HepG2 (cell line): ENCODE results near the gene RPS6KC1. TPM values are rescaled to one million over a fixed set of nuclear protein-coding genes. Genes with fewer than 3 reads are reported as not detected.

Source experiments
- CREB1 ChIP-seq, 2 experiments: fragments of 450-650 bp in 1 of 2; IDR thresholded peaks; 2 replicates each; pipeline ENCODE4 v1.6.1; 2016 to 2017; ENCODE audit warnings: control low read depth in 1 of 2, mild to moderate bottlenecking in 1 of 2, missing compliant biosample characterization in 1 of 2, missing genetic modification characterization in 1 of 2
- CTCF ChIP-seq: sonication (generic); formaldehyde crosslinking; IDR thresholded peaks from 2 replicates; pipeline ENCODE4 v1.5.0; 2020; ENCODE audit warnings: mild to moderate bottlenecking, missing genetic modification reagents, moderate library complexity
- FOXA3 ChIP-seq: IDR thresholded peaks from 2 replicates; pipeline ENCODE4 v1.6.1; 2016; ENCODE audit warnings: missing genetic modification reagents, missing compliant biosample characterization
- FOXO1 ChIP-seq: sonication (generic); formaldehyde crosslinking; IDR thresholded peaks from 2 replicates; pipeline ENCODE4 v1.4.0; 2020; ENCODE audit warnings: missing genetic modification reagents
- IRF1 ChIP-seq: sonication (generic); formaldehyde crosslinking; IDR thresholded peaks from 2 replicates; pipeline ENCODE4 v1.4.0; 2020; ENCODE audit warnings: low read depth, mild to moderate bottlenecking, missing genetic modification reagents
- MYNN ChIP-seq: sonication (generic); formaldehyde crosslinking; IDR thresholded peaks from 2 replicates; pipeline ENCODE4 v1.4.0; 2020; ENCODE audit warnings: mild to moderate bottlenecking, low read depth, missing genetic modification reagents
- RFXANK ChIP-seq: IDR thresholded peaks from 2 replicates; pipeline ENCODE4 v1.6.1; 2016
- SRSF9 ChIP-seq: fragments of 200-400 bp; formaldehyde crosslinking; IDR thresholded peaks from 2 replicates; pipeline ENCODE4 v1.6.1; 2018; ENCODE audit warnings: borderline replicate concordance, mild to moderate bottlenecking, low read depth, low read length; ENCODE audit not compliant: insufficient read depth, poor library complexity, severe bottlenecking
- TEAD3 ChIP-seq: optimal IDR thresholded peaks from 2 replicates; pipeline ENCODE3; 2016; ENCODE audit warnings: borderline replicate concordance
- ZNF326 ChIP-seq: sonication (generic); formaldehyde crosslinking; IDR thresholded peaks from 2 replicates; pipeline ENCODE4 v1.4.0; 2020; ENCODE audit warnings: missing genetic modification reagents, borderline replicate concordance
- ZNF33B ChIP-seq: sonication (generic); formaldehyde crosslinking; IDR thresholded peaks from 2 replicates; pipeline ENCODE4 v1.5.1; 2020; ENCODE audit warnings: mild to moderate bottlenecking, missing genetic modification reagents
- ZNF513 ChIP-seq: sonication (generic); formaldehyde crosslinking; conservative IDR thresholded peaks from 2 replicates; pipeline ENCODE4 v1.5.0; 2020; ENCODE audit warnings: missing genetic modification reagents
- ZNF766 ChIP-seq: sonication (generic); formaldehyde crosslinking; IDR thresholded peaks from 2 replicates; pipeline ENCODE4 v1.5.0; 2020; ENCODE audit warnings: missing genetic modification reagents, borderline replicate concordance
- ZNF775 ChIP-seq: sonication (generic); formaldehyde crosslinking; IDR thresholded peaks from 2 replicates; pipeline ENCODE4 v1.4.0; 2020; ENCODE audit warnings: missing genetic modification reagents, mild to moderate bottlenecking, moderate library complexity, borderline replicate concordance
- polyA plus RNA-seq, 8 experiments: library from polyadenylated mRNA; depleted of rRNA in 3 of 8; stranded (reverse) in 7 of 8; unstranded in 1 of 8; fragments of >200 nt; fragmentation: Illumina TruSeq in 4 of 8; extraction: Trizol in 4 of 8; gene quantifications; 2 replicates each; pipeline versions ENCODE4 v1.2.1 to v1.2.3, GENCODE V29; 2011 to 2016; ENCODE audit warnings: low read depth in 4 of 8, missing spikeins in 1 of 8, mixed read lengths in 1 of 8; ENCODE audit not compliant: insufficient read depth in 1 of 8
- total RNA-seq, 5 experiments: library from RNA; depleted of rRNA; stranded (reverse); fragments of >200 nt; fragmentation: Illumina TruSeq; extraction: Trizol; gene quantifications; 2 replicates each; pipeline ENCODE4 v1.2.3, GENCODE V29; 2016; ENCODE audit warnings: low read depth in 1 of 5
- TF ChIP-seq, protein P1 (sequence below): sonication (generic); formaldehyde crosslinking; IDR thresholded peaks from 2 replicates; pipeline ENCODE4 v1.5.1; 2020; ENCODE audit warnings: mild to moderate bottlenecking, missing genetic modification reagents, borderline replicate concordance
- TF ChIP-seq, protein P2 (sequence below): sonication (generic); formaldehyde crosslinking; IDR thresholded peaks from 2 replicates; pipeline ENCODE4 v1.4.0; 2020; ENCODE audit warnings: missing genetic modification reagents, borderline replicate concordance

The RPS6KC1 gene
- total and polyA plus RNA-seq, 2 of the 13 experiments (the other 11 are each of a cell fraction or from before 2014, with no cell fraction given) = 11.0 to 25.2 TPM

- TF ChIP-seq, protein P1, sequence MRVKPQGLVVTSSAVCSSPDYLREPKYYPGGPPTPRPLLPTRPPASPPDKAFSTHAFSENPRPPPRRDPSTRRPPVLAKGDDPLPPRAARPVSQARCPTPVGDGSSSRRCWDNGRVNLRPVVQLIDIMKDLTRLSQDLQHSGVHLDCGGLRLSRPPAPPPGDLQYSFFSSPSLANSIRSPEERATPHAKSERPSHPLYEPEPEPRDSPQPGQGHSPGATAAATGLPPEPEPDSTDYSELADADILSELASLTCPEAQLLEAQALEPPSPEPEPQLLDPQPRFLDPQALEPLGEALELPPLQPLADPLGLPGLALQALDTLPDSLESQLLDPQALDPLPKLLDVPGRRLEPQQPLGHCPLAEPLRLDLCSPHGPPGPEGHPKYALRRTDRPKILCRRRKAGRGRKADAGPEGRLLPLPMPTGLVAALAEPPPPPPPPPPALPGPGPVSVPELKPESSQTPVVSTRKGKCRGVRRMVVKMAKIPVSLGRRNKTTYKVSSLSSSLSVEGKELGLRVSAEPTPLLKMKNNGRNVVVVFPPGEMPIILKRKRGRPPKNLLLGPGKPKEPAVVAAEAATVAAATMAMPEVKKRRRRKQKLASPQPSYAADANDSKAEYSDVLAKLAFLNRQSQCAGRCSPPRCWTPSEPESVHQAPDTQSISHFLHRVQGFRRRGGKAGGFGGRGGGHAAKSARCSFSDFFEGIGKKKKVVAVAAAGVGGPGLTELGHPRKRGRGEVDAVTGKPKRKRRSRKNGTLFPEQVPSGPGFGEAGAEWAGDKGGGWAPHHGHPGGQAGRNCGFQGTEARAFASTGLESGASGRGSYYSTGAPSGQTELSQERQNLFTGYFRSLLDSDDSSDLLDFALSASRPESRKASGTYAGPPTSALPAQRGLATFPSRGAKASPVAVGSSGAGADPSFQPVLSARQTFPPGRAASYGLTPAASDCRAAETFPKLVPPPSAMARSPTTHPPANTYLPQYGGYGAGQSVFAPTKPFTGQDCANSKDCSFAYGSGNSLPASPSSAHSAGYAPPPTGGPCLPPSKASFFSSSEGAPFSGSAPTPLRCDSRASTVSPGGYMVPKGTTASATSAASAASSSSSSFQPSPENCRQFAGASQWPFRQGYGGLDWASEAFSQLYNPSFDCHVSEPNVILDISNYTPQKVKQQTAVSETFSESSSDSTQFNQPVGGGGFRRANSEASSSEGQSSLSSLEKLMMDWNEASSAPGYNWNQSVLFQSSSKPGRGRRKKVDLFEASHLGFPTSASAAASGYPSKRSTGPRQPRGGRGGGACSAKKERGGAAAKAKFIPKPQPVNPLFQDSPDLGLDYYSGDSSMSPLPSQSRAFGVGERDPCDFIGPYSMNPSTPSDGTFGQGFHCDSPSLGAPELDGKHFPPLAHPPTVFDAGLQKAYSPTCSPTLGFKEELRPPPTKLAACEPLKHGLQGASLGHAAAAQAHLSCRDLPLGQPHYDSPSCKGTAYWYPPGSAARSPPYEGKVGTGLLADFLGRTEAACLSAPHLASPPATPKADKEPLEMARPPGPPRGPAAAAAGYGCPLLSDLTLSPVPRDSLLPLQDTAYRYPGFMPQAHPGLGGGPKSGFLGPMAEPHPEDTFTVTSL (CRISPR knock-in tag) = peak; percentile 94; the same call in 1 of the 2 replicates
- no peak for TF ChIP-seq ZNF326 (CRISPR knock-in tag)
- no peak for TF ChIP-seq ZNF766 (CRISPR knock-in tag)
- no peak for TF ChIP-seq ZNF513
- TF ChIP-seq SRSF9 = no peak
- TF ChIP-seq IRF1 (CRISPR knock-in tag) = no peak
- no peak for TF ChIP-seq CTCF
- TF ChIP-seq FOXA3 (CRISPR knock-in tag) = peak; percentile 37; the same call in 1 of the 2 replicates
- TF ChIP-seq RFXANK (CRISPR knock-in tag) = no peak
- peak; percentile 49 for TF ChIP-seq TEAD3 (CRISPR knock-in tag)
- no peak for TF ChIP-seq CREB1 (IDR thresholded peaks at IDR 0.05)
- TF ChIP-seq CREB1 (CRISPR knock-in tag; IDR thresholded peaks at IDR 0.05) = no peak
- no peak for TF ChIP-seq MYNN (CRISPR knock-in tag)
- TF ChIP-seq, protein P2, sequence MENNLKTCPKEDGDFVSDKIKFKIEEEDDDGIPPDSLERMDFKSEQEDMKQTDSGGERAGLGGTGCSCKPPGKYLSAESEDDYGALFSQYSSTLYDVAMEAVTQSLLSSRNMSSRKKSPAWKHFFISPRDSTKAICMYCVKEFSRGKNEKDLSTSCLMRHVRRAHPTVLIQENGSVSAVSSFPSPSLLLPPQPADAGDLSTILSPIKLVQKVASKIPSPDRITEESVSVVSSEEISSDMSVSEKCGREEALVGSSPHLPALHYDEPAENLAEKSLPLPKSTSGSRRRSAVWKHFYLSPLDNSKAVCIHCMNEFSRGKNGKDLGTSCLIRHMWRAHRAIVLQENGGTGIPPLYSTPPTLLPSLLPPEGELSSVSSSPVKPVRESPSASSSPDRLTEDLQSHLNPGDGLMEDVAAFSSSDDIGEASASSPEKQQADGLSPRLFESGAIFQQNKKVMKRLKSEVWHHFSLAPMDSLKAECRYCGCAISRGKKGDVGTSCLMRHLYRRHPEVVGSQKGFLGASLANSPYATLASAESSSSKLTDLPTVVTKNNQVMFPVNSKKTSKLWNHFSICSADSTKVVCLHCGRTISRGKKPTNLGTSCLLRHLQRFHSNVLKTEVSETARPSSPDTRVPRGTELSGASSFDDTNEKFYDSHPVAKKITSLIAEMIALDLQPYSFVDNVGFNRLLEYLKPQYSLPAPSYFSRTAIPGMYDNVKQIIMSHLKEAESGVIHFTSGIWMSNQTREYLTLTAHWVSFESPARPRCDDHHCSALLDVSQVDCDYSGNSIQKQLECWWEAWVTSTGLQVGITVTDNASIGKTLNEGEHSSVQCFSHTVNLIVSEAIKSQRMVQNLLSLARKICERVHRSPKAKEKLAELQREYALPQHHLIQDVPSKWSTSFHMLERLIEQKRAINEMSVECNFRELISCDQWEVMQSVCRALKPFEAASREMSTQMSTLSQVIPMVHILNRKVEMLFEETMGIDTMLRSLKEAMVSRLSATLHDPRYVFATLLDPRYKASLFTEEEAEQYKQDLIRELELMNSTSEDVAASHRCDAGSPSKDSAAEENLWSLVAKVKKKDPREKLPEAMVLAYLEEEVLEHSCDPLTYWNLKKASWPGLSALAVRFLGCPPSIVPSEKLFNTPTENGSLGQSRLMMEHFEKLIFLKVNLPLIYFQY (CRISPR knock-in tag) = no peak
- no peak for TF ChIP-seq ZNF775 (CRISPR knock-in tag)
- no peak for TF ChIP-seq FOXO1 (CRISPR knock-in tag)
- no peak for TF ChIP-seq ZNF33B
Observed at GRCh38 chr1:213279410-213279809, 228.4 kb downstream of the RPS6KC1 start (continued).
